Peyer's patch (tissue), 4 donors: Measurements from ENCODE around the gene MEST.

ENCODE experiments used
- POLR2A ChIP-seq, 2 donors: fragments of 450-650 bp; IDR thresholded peaks; one replicate each; pipeline ENCODE4 v1.5.1; 2017; ENCODE audit warnings: antibody characterized with exemption in 2 of 2, mild to moderate bottlenecking in 2 of 2, moderate library complexity in 2 of 2
- TF ChIP-seq, protein P1 (sequence below), 6 experiments: fragments of 450-650 bp in 4 of 6; fragments of 200-600 bp in 2 of 6; sonication (generic) in 1 of 6; IDR thresholded peaks; one replicate each; pipeline ENCODE4 v1.5.1; 2017 to 2019; ENCODE audit warnings: antibody characterized with exemption in 6 of 6, mild to moderate bottlenecking in 3 of 6, moderate library complexity in 1 of 6

DNA sequence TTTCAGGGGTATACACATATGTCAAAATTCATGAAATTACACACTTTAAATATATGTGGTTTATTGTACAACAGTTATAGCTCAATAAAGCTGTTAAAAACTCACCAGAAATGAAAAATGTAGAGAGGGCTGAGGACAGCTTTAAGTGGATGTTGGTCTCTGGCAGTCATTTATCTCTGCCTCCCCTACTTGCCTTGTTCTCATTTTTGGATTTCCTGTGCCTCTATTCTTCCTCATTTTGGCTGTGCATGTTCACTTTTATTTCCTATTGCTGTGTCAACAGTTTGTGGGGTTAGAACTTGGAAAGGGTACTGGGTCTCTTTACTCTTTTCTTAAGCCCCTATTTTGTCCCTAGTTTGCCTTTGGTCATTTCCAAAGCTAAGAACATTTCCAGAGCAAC, 18.6 kb upstream of the MEST start:
- TF ChIP-seq POLR2A (IDR thresholded peaks at IDR 0.05), result no peak
- TF ChIP-seq, protein P1, sequence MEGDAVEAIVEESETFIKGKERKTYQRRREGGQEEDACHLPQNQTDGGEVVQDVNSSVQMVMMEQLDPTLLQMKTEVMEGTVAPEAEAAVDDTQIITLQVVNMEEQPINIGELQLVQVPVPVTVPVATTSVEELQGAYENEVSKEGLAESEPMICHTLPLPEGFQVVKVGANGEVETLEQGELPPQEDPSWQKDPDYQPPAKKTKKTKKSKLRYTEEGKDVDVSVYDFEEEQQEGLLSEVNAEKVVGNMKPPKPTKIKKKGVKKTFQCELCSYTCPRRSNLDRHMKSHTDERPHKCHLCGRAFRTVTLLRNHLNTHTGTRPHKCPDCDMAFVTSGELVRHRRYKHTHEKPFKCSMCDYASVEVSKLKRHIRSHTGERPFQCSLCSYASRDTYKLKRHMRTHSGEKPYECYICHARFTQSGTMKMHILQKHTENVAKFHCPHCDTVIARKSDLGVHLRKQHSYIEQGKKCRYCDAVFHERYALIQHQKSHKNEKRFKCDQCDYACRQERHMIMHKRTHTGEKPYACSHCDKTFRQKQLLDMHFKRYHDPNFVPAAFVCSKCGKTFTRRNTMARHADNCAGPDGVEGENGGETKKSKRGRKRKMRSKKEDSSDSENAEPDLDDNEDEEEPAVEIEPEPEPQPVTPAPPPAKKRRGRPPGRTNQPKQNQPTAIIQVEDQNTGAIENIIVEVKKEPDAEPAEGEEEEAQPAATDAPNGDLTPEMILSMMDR (IDR thresholded peaks at IDR 0.05), result no peak
